Left hindlimb (tissue), 1 donor: ENCODE results near the gene ACOT12.

Source experiments
- DNase-seq: peaks from one replicate; pipeline ENCODE4 v3.0.0-alpha.2; 2018

Gene ACOT12

DNA sequence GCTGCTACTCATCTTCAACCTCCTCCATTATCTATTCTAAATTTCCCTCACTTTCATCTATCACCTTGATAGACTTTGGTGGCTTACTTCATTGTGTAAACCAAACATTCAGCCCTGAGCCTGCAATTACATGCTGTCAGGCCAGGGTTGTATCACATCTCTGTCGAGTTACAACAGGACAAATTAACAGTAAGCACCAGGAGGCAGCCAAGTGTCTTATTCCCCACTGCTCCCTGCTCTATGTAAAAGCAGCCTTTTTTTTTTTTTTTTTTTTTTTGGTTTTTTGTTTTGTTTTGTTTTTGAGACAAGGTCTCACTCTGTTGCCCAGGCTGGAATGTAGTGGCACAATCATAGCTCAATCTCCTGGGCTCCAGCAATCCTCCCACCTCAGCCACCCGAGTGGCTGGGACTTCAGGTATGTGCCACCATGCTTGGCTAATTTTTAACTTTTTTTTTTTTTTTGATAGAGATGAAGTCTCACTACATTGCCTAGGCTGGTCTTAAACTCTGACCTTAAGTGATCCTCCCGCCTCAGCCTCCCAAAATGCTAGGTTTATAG is 107.8 kb downstream of the ACOT12 start:
- no peak for DNase-seq

DNA sequence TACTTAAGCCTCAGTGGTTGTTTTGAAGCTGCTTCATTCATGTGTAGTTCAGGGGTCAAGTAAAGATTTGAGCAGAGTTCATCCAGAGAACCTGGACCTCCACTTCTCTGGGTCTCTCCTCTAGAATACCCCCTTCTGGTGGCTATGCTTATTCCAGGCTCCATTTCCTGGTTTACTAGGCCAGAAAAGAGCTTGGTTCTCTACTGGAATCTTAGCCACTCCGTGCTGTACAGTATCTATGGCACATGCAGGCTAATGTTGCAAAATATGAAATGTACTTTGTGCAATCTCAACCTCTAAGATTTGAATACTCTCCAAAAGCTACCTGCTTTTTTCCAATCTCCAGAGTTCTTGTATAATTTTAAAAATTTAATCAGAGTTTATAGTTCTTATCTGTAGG is 110.0 kb downstream of the ACOT12 start:
- DNase-seq: no peak
